ENCODE results near the gene NDUFB3. TPM values are rescaled to one million over a fixed set of nuclear protein-coding genes. Genes with fewer than 3 reads are reported as not detected.

NDUFB3 gene
- total RNA-seq, 1 donor from 2014 or later, result 73.8 TPM

DNA sequence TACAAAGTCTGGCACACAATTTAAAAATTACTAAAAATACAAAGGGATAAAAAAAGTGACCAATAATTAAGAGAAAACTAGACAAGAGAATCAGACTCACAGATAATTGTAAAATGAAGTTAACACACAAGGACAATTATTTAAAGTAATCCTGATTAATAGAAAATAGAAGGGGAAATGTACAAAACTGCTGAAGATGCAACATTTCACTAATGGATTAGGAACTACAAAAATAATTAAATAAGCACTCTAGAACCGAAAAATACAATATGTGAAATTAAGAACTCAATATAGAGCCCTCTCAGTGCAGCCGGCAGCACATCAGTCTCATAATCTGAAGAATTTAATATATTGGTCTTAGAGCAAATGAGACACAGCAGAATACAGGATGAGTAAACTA lies 24.9 kb upstream of the NDUFB3 start:
- DNase-seq (no peak), ATAC-seq (no peak)
- Histone ChIP-seq H3K4me3 (no peak overlapping the region), H3K27me3 (ENCODE audit: low read depth) (no peaks in the 10 kb centered on the region), H3K27ac (no peak overlapping the region), H3K36me3 (peaks cover 14% of the 10 kb centered on the region), H3K9me3 (peaks cover 5% of the 10 kb centered on the region), H3K4me1 (no peaks in the 10 kb centered on the region)
- intact Hi-C loops (cut with DNase I), result no loop called here
- no peak for TF ChIP-seq CTCF (IDR thresholded peaks at IDR 0.05)

GRCh38 chr2:201049455-201049854 lies 22.3 kb upstream of the NDUFB3 start:
- Histone ChIP-seq H3K4me3 (no peak overlapping the region), H3K36me3 (peaks cover 20% of the 10 kb centered on the region), H3K27ac (no peak overlapping the region), H3K9me3 (peaks cover 5% of the 10 kb centered on the region), H3K4me1 (peaks cover 8% of the 10 kb centered on the region), H3K27me3 (ENCODE audit: low read depth) (no peaks in the 10 kb centered on the region)
- ATAC-seq, result no peak
- DNase-seq, result no peak
- no peak for TF ChIP-seq CTCF (IDR thresholded peaks at IDR 0.05)
- intact Hi-C loops (cut with DNase I), result no loop called here

- Histone ChIP-seq H3K27ac (no peak overlapping the region), H3K27me3 (ENCODE audit: low read depth) (no peaks in the 10 kb centered on the region), H3K4me1 (peaks cover 23% of the 10 kb centered on the region), H3K36me3 (peaks cover 26% of the 10 kb centered on the region), H3K4me3 (no peak overlapping the region), H3K9me3 (no peaks in the 10 kb centered on the region)
- ATAC-seq (no peak), DNase-seq (no peak)
- intact Hi-C loops (cut with DNase I), result no loop called here
- TF ChIP-seq CTCF (IDR thresholded peaks at IDR 0.05), result no peak
Observed at GRCh38 chr2:201057087-201057521, 14.7 kb upstream of the NDUFB3 start.

DNA sequence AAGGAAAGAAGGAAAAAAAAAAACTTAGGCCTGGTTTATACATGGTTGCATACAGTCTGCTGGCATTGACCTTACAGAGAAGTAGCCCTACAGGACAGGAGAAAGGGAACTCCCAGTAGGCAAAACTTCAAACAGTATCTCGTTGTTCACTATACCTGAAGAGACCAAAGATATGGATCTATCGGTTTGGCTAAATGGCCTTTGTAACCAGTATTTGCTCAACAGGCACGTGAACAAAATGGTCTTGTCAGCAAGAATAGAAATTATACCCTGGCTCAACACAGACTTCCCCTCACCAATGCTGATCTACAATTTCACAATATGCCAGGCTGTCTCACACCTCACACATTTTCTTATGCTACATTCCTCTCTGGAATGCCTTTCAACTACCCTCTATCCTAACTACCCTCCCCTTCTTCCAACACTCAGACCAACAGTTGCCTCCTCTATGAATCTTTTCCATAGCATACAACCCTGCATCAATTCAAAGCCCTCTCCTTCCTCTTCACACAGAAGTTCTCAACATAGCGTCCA lies 14.0 kb upstream of the NDUFB3 start:
- no peak overlapping the region for H3K27ac ChIP-seq

DNA sequence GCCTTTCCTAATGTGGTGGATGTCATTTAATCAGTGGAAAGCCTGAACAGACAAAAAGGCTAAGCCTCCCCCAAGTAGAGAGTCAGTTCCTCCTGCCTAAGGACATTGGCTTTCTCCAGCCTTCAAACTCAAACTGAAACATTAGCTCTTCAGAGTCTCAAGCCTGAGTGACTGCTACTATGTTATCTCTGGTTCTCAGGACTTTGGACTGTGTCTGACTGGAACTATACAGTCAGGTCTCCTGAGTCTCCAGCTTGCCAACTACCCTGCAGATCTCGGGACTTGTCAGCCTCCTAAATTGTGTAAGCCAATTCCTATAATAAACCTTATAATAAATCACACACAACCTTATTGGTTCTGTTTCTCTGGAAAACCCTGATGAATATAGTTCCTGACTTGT lies 12.9 kb upstream of the NDUFB3 start:
- DNase-seq (no peak), ATAC-seq (no peak)
- H3K4me3 ChIP-seq, result no peak overlapping the region
- no peak overlapping the region for H3K27ac ChIP-seq
- intact Hi-C loops (cut with DNase I), result no loop called here
- TF ChIP-seq CTCF (IDR thresholded peaks at IDR 0.05), result no peak
- peaks cover 15% of the 10 kb centered on the region for H3K4me1 ChIP-seq
- no peaks in the 10 kb centered on the region for H3K9me3 ChIP-seq
- peaks cover 21% of the 10 kb centered on the region for H3K36me3 ChIP-seq
- H3K27me3 ChIP-seq (ENCODE audit: low read depth), result no peaks in the 10 kb centered on the region

More for the DNA sequence above, 14.0 kb upstream of the NDUFB3 start:
- peaks cover 26% of the 10 kb centered on the region for H3K36me3 ChIP-seq
- no peak overlapping the region for H3K4me3 ChIP-seq
- no peak for DNase-seq
- peaks cover 16% of the 10 kb centered on the region for H3K4me1 ChIP-seq
- H3K9me3 ChIP-seq, result no peaks in the 10 kb centered on the region
- no peak for ATAC-seq
- intact Hi-C loops (cut with DNase I), result no loop called here
- no peaks in the 10 kb centered on the region for H3K27me3 ChIP-seq (ENCODE audit: low read depth)
- no peak for TF ChIP-seq CTCF (IDR thresholded peaks at IDR 0.05)
